GM12878 (cell line): ENCODE results near the gene GPBAR1.

Experiments
- CTCF ChIP-seq, 3 experiments: IDR thresholded peaks in 2 of 3; conservative IDR thresholded peaks in 1 of 3; 2 replicates each; pipeline ENCODE4 v1.5.1; 2011; ENCODE audit warnings: low read depth in 3 of 3, low read length in 3 of 3, mild to moderate bottlenecking in 3 of 3, control low read depth in 2 of 3, moderate library complexity in 2 of 3, inconsistent platforms in 1 of 3, mixed read lengths in 1 of 3; ENCODE audit not compliant: control insufficient read depth in 2 of 3, insufficient read depth in 1 of 3; ENCODE audit errors: extremely low read depth in 1 of 3
- EED ChIP-seq: sonication (generic); IDR thresholded peaks from 2 replicates; pipeline ENCODE4 v1.6.1; 2016; ENCODE audit warnings: antibody characterized with exemption, low read depth
- NRF1 ChIP-seq: conservative IDR thresholded peaks from 2 replicates; pipeline ENCODE4 v1.6.1; 2011; ENCODE audit warnings: mild to moderate bottlenecking, low read depth, low read length, improper control_type of control experiment
- RAD51 ChIP-seq: fragments of 450-650 bp; IDR thresholded peaks from 2 replicates; pipeline ENCODE4 v1.6.1; 2016; ENCODE audit warnings: moderate library complexity, mild to moderate bottlenecking, inconsistent platforms
- TCF12 ChIP-seq: IDR thresholded peaks from 2 replicates; pipeline ENCODE4 v1.6.1; 2011; ENCODE audit warnings: low read depth, mild to moderate bottlenecking, low read length

GRCh38 chr2:218217360-218218267, 43.2 kb upstream of the GPBAR1 start:
- TF ChIP-seq RAD51 (no peak), TCF12 (peak; percentile 31; the same call in 1 of the 2 replicates), NRF1 (no peak), CTCF (IDR thresholded peaks at IDR 0.05 in 2 of 3, conservative IDR thresholded peaks at IDR 0.05 in 1 of 3; ENCODE audit: control insufficient read depth in 2 of 3, extremely low read depth in 1 of 3, insufficient read depth in 1 of 3, low read depth in 3 of 3, low read length in 3 of 3) (no peak), EED (no peak; the same call in 1 of the 2 replicates)
